HG02642 (cell line): ENCODE data around the gene SLC22A23.
"Not testable (repeated sequence)": the region's sequence is repeated elsewhere in the genome, so short reads cannot be mapped to it uniquely, and the experiment has no call there.

Experiments
- ATAC-seq: cut with Tn5 transposase; IDR thresholded peaks from one replicate; pipeline ENCODE4 v1.9.1; 2021; ENCODE audit warnings: mild to moderate bottlenecking; ENCODE audit not compliant: unreplicated experiment, poor library complexity

The SLC22A23 gene

GRCh38 chr6:3391902-3392458 lies 64.9 kb downstream of the SLC22A23 start:
- ATAC-seq = no peak

GRCh38 chr6:3390698-3391097 lies 66.2 kb downstream of the SLC22A23 start:
- no peak for ATAC-seq

GRCh38 chr6:3389390-3390167 lies 67.3 kb downstream of the SLC22A23 start:
- no peak for ATAC-seq

- no peak for ATAC-seq
Observed at GRCh38 chr6:3388786-3389185, 68.1 kb downstream of the SLC22A23 start.

- ATAC-seq = no peak
Observed at GRCh38 chr6:3386374-3386857, 70.4 kb downstream of the SLC22A23 start.

- ATAC-seq = no peak
Observed at GRCh38 chr6:3385660-3386151, 71.1 kb downstream of the SLC22A23 start.

GRCh38 chr6:3385181-3385580 lies 71.7 kb downstream of the SLC22A23 start:
- not testable (repeated sequence) for ATAC-seq

GRCh38 chr6:3384241-3385143 lies 72.4 kb downstream of the SLC22A23 start:
- no peak for ATAC-seq

GRCh38 chr6:3383525-3383924 lies 73.3 kb downstream of the SLC22A23 start:
- ATAC-seq = no peak

- no peak for ATAC-seq
Observed at GRCh38 chr6:3382326-3383279, 74.2 kb downstream of the SLC22A23 start.

GRCh38 chr6:3381233-3381921 lies 75.5 kb downstream of the SLC22A23 start:
- ATAC-seq = no peak

GRCh38 chr6:3380344-3381232 lies 76.3 kb downstream of the SLC22A23 start:
- no peak for ATAC-seq

- no peak for ATAC-seq
Observed at GRCh38 chr6:3379482-3380060, 77.3 kb downstream of the SLC22A23 start.

GRCh38 chr6:3378808-3379207 lies 78.0 kb downstream of the SLC22A23 start:
- not testable (repeated sequence) for ATAC-seq

- ATAC-seq = not testable (repeated sequence)
Observed at GRCh38 chr6:3378398-3378782, 78.5 kb downstream of the SLC22A23 start.

GRCh38 chr6:3377536-3378397 lies 79.1 kb downstream of the SLC22A23 start:
- ATAC-seq = no peak
